HepG2 (cell line): ENCODE data around the gene EI24. TPM values are rescaled to one million over a fixed set of nuclear protein-coding genes. Genes with fewer than 3 reads are reported as not detected.

Experiments
- BATF2 ChIP-seq: sonication (generic); formaldehyde crosslinking; IDR thresholded peaks from 2 replicates; pipeline ENCODE4 v1.8.0; 2022; ENCODE audit warnings: mild to moderate bottlenecking, missing genetic modification reagents, moderate library complexity
- CREBL2 ChIP-seq: sonication (generic); formaldehyde crosslinking; IDR thresholded peaks from 2 replicates; pipeline ENCODE4 v1.8.1; 2023; ENCODE audit warnings: missing genetic modification reagents, mild to moderate bottlenecking, borderline replicate concordance
- E2F1 ChIP-seq: sonication (generic); formaldehyde crosslinking; IDR thresholded peaks from 2 replicates; pipeline ENCODE4 v1.5.0; 2020; ENCODE audit warnings: missing genetic modification reagents
- FOXC1 ChIP-seq: sonication (generic); formaldehyde crosslinking; IDR thresholded peaks from 2 replicates; pipeline ENCODE4 v1.8.0; 2022; ENCODE audit warnings: mild to moderate bottlenecking, missing genetic modification reagents, borderline replicate concordance
- MBNL3 ChIP-seq: fragments of 250-450 bp; sonication (Bioruptor Pico); conservative IDR thresholded peaks from 2 replicates; pipeline ENCODE4 v1.8.0; 2022; ENCODE audit warnings: mild to moderate bottlenecking, inconsistent platforms
- MZF1 ChIP-seq: sonication (generic); formaldehyde crosslinking; IDR thresholded peaks from 2 replicates; pipeline ENCODE4 v1.8.1; 2023; ENCODE audit warnings: mild to moderate bottlenecking, missing genetic modification reagents, borderline replicate concordance
- NFKBIZ ChIP-seq: IDR thresholded peaks from 2 replicates; pipeline ENCODE4 v1.6.1; 2018; ENCODE audit warnings: missing genetic modification reagents, missing compliant biosample characterization
- TP53 ChIP-seq: sonication (generic); formaldehyde crosslinking; conservative IDR thresholded peaks from 2 replicates; pipeline ENCODE4 v1.4.0; 2020; ENCODE audit warnings: missing genetic modification reagents
- USF2 ChIP-seq, 2 experiments: sonication (generic) in 1 of 2; formaldehyde crosslinking in 1 of 2; IDR thresholded peaks; 2 replicates each; pipeline versions ENCODE4 v1.5.1 to v1.6.1; 2011 to 2020; ENCODE audit warnings: borderline replicate concordance in 1 of 2, low read depth in 1 of 2, low read length in 1 of 2, mild to moderate bottlenecking in 1 of 2, missing genetic modification reagents in 1 of 2, moderate library complexity in 1 of 2
- ZBTB39 ChIP-seq: sonication (generic); formaldehyde crosslinking; IDR thresholded peaks from 2 replicates; pipeline ENCODE4 v1.5.0; 2020; ENCODE audit warnings: missing genetic modification reagents
- ZFP82 ChIP-seq: sonication (generic); formaldehyde crosslinking; IDR thresholded peaks from 2 replicates; pipeline ENCODE4 v1.5.1; 2020; ENCODE audit warnings: mild to moderate bottlenecking, missing genetic modification reagents, borderline replicate concordance
- ZFP91 ChIP-seq: sonication (generic); formaldehyde crosslinking; IDR thresholded peaks from 2 replicates; pipeline ENCODE4 v1.9.0; 2022; ENCODE audit warnings: missing genetic modification reagents, mild to moderate bottlenecking, borderline replicate concordance
- ZNF337 ChIP-seq: sonication (generic); formaldehyde crosslinking; IDR thresholded peaks from 2 replicates; pipeline ENCODE4 v1.5.1; 2020; ENCODE audit warnings: missing genetic modification reagents, low read depth, mild to moderate bottlenecking, borderline replicate concordance
- ZNF367 ChIP-seq: sonication (generic); formaldehyde crosslinking; IDR thresholded peaks from 2 replicates; pipeline ENCODE4 v1.4.0; 2020; ENCODE audit warnings: missing genetic modification reagents, borderline replicate concordance
- ZNF513 ChIP-seq: sonication (generic); formaldehyde crosslinking; conservative IDR thresholded peaks from 2 replicates; pipeline ENCODE4 v1.5.0; 2020; ENCODE audit warnings: missing genetic modification reagents
- ZNF615 ChIP-seq: sonication (generic); formaldehyde crosslinking; IDR thresholded peaks from 2 replicates; pipeline ENCODE4 v1.5.0; 2020; ENCODE audit warnings: mild to moderate bottlenecking, missing genetic modification reagents, borderline replicate concordance
- ZNF816 ChIP-seq: sonication (generic); formaldehyde crosslinking; IDR thresholded peaks from 2 replicates; pipeline ENCODE4 v1.8.0; 2022; ENCODE audit warnings: missing genetic modification reagents, mild to moderate bottlenecking, borderline replicate concordance
- polyA plus RNA-seq, 8 experiments: library from polyadenylated mRNA; depleted of rRNA in 3 of 8; stranded (reverse) in 7 of 8; unstranded in 1 of 8; fragments of >200 nt; fragmentation: Illumina TruSeq in 4 of 8; extraction: Trizol in 4 of 8; gene quantifications; 2 replicates each; pipeline versions ENCODE4 v1.2.1 to v1.2.3, GENCODE V29; 2011 to 2016; ENCODE audit warnings: low read depth in 4 of 8, missing spikeins in 1 of 8, mixed read lengths in 1 of 8; ENCODE audit not compliant: insufficient read depth in 1 of 8
- total RNA-seq, 5 experiments: library from RNA; depleted of rRNA; stranded (reverse); fragments of >200 nt; fragmentation: Illumina TruSeq; extraction: Trizol; gene quantifications; 2 replicates each; pipeline ENCODE4 v1.2.3, GENCODE V29; 2016; ENCODE audit warnings: low read depth in 1 of 5

Gene EI24
- total and polyA plus RNA-seq, 2 of the 13 experiments (the other 11 are each of a cell fraction or from before 2014, with no cell fraction given): 84.7 to 126 TPM

- TF ChIP-seq CREBL2 (peak; percentile 37; the same call in 1 of the 2 replicates), ZBTB39 (CRISPR knock-in tag) (no peak), E2F1 (peak; percentile 92), NFKBIZ (CRISPR knock-in tag) (peak; percentile 59; the same call in 1 of the 2 replicates), TP53 (CRISPR knock-in tag) (no peak), ZFP91 (CRISPR knock-in tag) (peak; percentile 69; the same call in 1 of the 2 replicates), ZNF513 (CRISPR knock-in tag) (no peak), ZNF367 (CRISPR knock-in tag) (no peak; the same call in 1 of the 2 replicates), FOXC1 (CRISPR knock-in tag) (peak; percentile 63; the same call in 1 of the 2 replicates), ZNF615 (CRISPR knock-in tag) (no peak), MBNL3 (CRISPR knock-in tag) (no peak), ZNF337 (CRISPR knock-in tag) (no peak), USF2 (IDR thresholded peaks at IDR 0.05; ENCODE audit: low read depth, low read length) (peak; percentile 89), USF2 (CRISPR knock-in tag; IDR thresholded peaks at IDR 0.05; ENCODE audit: borderline replicate concordance) (peak; percentile 96), BATF2 (CRISPR knock-in tag) (no peak), ZFP82 (no peak), MZF1 (CRISPR knock-in tag) (no peak), ZNF816 (CRISPR knock-in tag) (no peak)
Measured at GRCh38 chr11:125592305-125593113, 23.2 kb downstream of the EI24 start, which contains the start of gene STT3A (continued).
